ENCODE measurements around the gene PODXL2. TPM values are rescaled to one million over a fixed set of nuclear protein-coding genes. Genes with fewer than 3 reads are reported as not detected.

The PODXL2 gene
- total RNA-seq, 1 experiment from 2014 or later = 5.7 TPM

- ATAC-seq (peak; percentile 37), DNase-seq (ENCODE audit: low read depth, low spot score) (no peak)
- CTCF ChIA-PET = no interaction called here
- Histone ChIP-seq H3K9me3 (ENCODE audit: control insufficient read depth in 1 of 2, insufficient read depth in 1 of 2, low read depth in 1 of 2, low read length in 2 of 2) (no peaks in the 10 kb centered on the region), H3K9ac (ENCODE audit: low read length) (peak overlapping the region; percentile 95), H3K36me3 (ENCODE audit: control insufficient read depth in 1 of 2, insufficient read depth in 2 of 2, low read length in 2 of 2) (no peaks in the 10 kb centered on the region), H3K79me2 (ENCODE audit: insufficient read depth, low read length) (no peaks in the 10 kb centered on the region), H3K4me1 (ENCODE audit: control insufficient read depth in 1 of 2, insufficient read depth in 2 of 2, low read length in 2 of 2) (peaks cover 0 to 19% of the 10 kb centered on the region in 2 experiments; a peak in 2 of 4 replicates), H3K4me3 (replicated peaks in 1 of 2; ENCODE audit: low read depth in 1 of 2, low read length in 2 of 2) (peak overlapping the region; percentile 71 to 88), H3K27ac (ENCODE audit: low read depth, low read length) (peak overlapping the region; percentile 90), H4K20me1 (ENCODE audit: insufficient read depth) (no peaks in the 10 kb centered on the region), H3K9me2 (ENCODE audit: insufficient read depth) (no peaks in the 10 kb centered on the region), H3K4me2 (ENCODE audit: low read length) (peak overlapping the region; percentile 98), H3K27me3 (ENCODE audit: insufficient read depth, low read length) (no peaks in the 10 kb centered on the region), H2AFZ (ENCODE audit: low read depth, low read length, poor library complexity, severe bottlenecking) (no peak overlapping the region)
- BruUV-seq (replicated peaks) = TSS peak; percentile 79
- RAD21 ChIA-PET (ENCODE audit: low non-redundant PET in 1 of 2, low total read pairs in 2 of 2, uncharacterized antibody in 2 of 2, unreplicated experiment in 2 of 2) = no interaction called here
- no peak for TF ChIP-seq ELF1 (IDR thresholded peaks at IDR 0.05; ENCODE audit: borderline replicate concordance, low read depth)
- TF ChIP-seq MAX (IDR thresholded peaks at IDR 0.05) = no peak
- no peak for TF ChIP-seq EGR1 (IDR thresholded peaks at IDR 0.05; ENCODE audit: low read depth)
- no peak for TF ChIP-seq POLR2A (IDR thresholded peaks at IDR 0.05; ENCODE audit: borderline replicate concordance, extremely low read depth, insufficient read depth, insufficient read length)
- no peak for TF ChIP-seq SIN3A (IDR thresholded peaks at IDR 0.05; ENCODE audit: low read depth)
- no peak for TF ChIP-seq EZH2phosphoT487 (IDR thresholded peaks at IDR 0.05; ENCODE audit: borderline replicate concordance)
- intact Hi-C loops (cut with micrococcal nuclease) = no loop called here
- POLR2A ChIA-PET = interaction anchor here (1.1 kb wide), 1 partner anchor 12 kb away, joined by 3 read pairs; no protein-coding TSS in a partner anchor
These were observed 42.8 kb downstream of the PODXL2 start for GRCh38 chr3:127671523-127672428.

- H3K9me2 ChIP-seq (ENCODE audit: insufficient read depth) = no peaks in the 10 kb centered on the region
- ChIA-PET CTCF (no interaction called here), POLR2A (interaction anchor here (1.1 kb wide), 1 partner anchor 11 kb away, joined by 3 read pairs; no protein-coding TSS in a partner anchor), RAD21 (ENCODE audit: low non-redundant PET in 1 of 2, low total read pairs in 2 of 2, uncharacterized antibody in 2 of 2, unreplicated experiment in 2 of 2) (no interaction called here)
- H3K4me1 ChIP-seq (ENCODE audit: control insufficient read depth in 1 of 2, insufficient read depth in 2 of 2, low read length in 2 of 2) = peaks cover 0 to 19% of the 10 kb centered on the region in 2 experiments; a peak in 2 of 4 replicates
- no TSS peak for BruUV-seq (replicated peaks)
- ATAC-seq = peak; percentile 87
- no peaks in the 10 kb centered on the region for H4K20me1 ChIP-seq (ENCODE audit: insufficient read depth)
- H3K9ac ChIP-seq (ENCODE audit: low read length) = peak within 1 kb of the TSS; percentile 95
- H3K79me2 ChIP-seq (ENCODE audit: insufficient read depth, low read length) = no peaks in the 10 kb centered on the region
- DNase-seq (ENCODE audit: low read depth, low spot score) = no peak
- H2AFZ ChIP-seq (ENCODE audit: low read depth, low read length, poor library complexity, severe bottlenecking) = peak within 1 kb of the TSS; percentile 35
- no peaks in the 10 kb centered on the region for H3K36me3 ChIP-seq (ENCODE audit: control insufficient read depth in 1 of 2, insufficient read depth in 2 of 2, low read length in 2 of 2)
- TF ChIP-seq SIN3A (IDR thresholded peaks at IDR 0.05; ENCODE audit: low read depth) (peak; percentile 46; the same call in 1 of the 2 replicates), YY1 (IDR thresholded peaks at IDR 0.05; ENCODE audit: extremely low read depth, insufficient replicate concordance, low read depth, low read length) (no peak), SP1 (IDR thresholded peaks at IDR 0.05; ENCODE audit: low read depth) (no peak), POLR2A (IDR thresholded peaks at IDR 0.05; ENCODE audit: borderline replicate concordance, extremely low read depth, insufficient read depth, insufficient read length) (peak; percentile 72), POLR2AphosphoS5 (IDR thresholded peaks at IDR 0.05; ENCODE audit: low read depth, low read length) (peak; percentile 96), ZNF274 (IDR thresholded peaks at IDR 0.05; ENCODE audit: low read depth, low read length) (no peak), FOSL1 (IDR thresholded peaks at IDR 0.05; ENCODE audit: low read depth) (no peak), ZFX (IDR thresholded peaks at IDR 0.05) (peak; percentile 96), ELF1 (IDR thresholded peaks at IDR 0.05; ENCODE audit: borderline replicate concordance, low read depth) (no peak)
- intact Hi-C loops (cut with micrococcal nuclease) = no loop called here
- H3K4me2 ChIP-seq (ENCODE audit: low read length) = peak within 1 kb of the TSS; percentile 98
- H3K27ac ChIP-seq (ENCODE audit: low read depth, low read length) = peak within 1 kb of the TSS; percentile 90
- H3K27me3 ChIP-seq (ENCODE audit: insufficient read depth, low read length) = no peaks in the 10 kb centered on the region
- peak within 1 kb of the TSS; percentile 71 to 88 for H3K4me3 ChIP-seq (replicated peaks in 1 of 2; ENCODE audit: low read depth in 1 of 2, low read length in 2 of 2)
- H3K9me3 ChIP-seq (ENCODE audit: control insufficient read depth in 1 of 2, insufficient read depth in 1 of 2, low read depth in 1 of 2, low read length in 2 of 2) = no peaks in the 10 kb centered on the region
These were observed 43.6 kb downstream of the PODXL2 start, which contains the start of gene ABTB1 for GRCh38 chr3:127672429-127673190. Gene ABTB1 (plus strand): TSS chr3:127672952. CDS start chr3:127673026, 74 bp downstream.
